Liver (tissue), 9 donors: ENCODE data around the gene ARID3B. TPM values are rescaled to one million over a fixed set of nuclear protein-coding genes. Genes with fewer than 3 reads are reported as not detected.

Experiments used
- DNase-seq: peaks from one replicate; pipeline ENCODE4 v3.0.0-alpha.2; 2017; ENCODE audit warnings: low spot score
- H3K27ac ChIP-seq, 2 donors: one replicate each; pipeline ENCODE4 v1.7.0; 2013; ENCODE audit warnings: inconsistent platforms in 2 of 2, low read length in 2 of 2, control low read depth in 1 of 2, low read depth in 1 of 2, mild to moderate bottlenecking in 1 of 2
- H3K27me3 ChIP-seq, 4 donors: one replicate each; pipeline versions ENCODE4 v1.6.1 to v1.7.0; 2013; ENCODE audit warnings: low read length in 3 of 4, inconsistent platforms in 1 of 4, mild to moderate bottlenecking in 1 of 4, moderate library complexity in 1 of 4; ENCODE audit not compliant: control insufficient read depth in 4 of 4, insufficient read depth in 4 of 4
- H3K36me3 ChIP-seq, 4 donors: one replicate each; pipeline versions ENCODE4 v1.6.1 to v1.7.0; 2013; ENCODE audit warnings: low read length in 3 of 4, mild to moderate bottlenecking in 3 of 4, low read depth in 1 of 4, moderate library complexity in 1 of 4; ENCODE audit not compliant: control insufficient read depth in 4 of 4, insufficient read depth in 3 of 4
- H3K4me1 ChIP-seq, 4 donors: one replicate each; pipeline versions ENCODE4 v1.6.1 to v1.7.0; 2013; ENCODE audit warnings: low read length in 3 of 4, mild to moderate bottlenecking in 3 of 4, moderate library complexity in 1 of 4; ENCODE audit not compliant: control insufficient read depth in 4 of 4, insufficient read depth in 4 of 4
- H3K4me3 ChIP-seq, 3 donors: one replicate each; pipeline versions ENCODE4 v1.6.1 to v1.7.0; 2013; ENCODE audit warnings: low read length in 3 of 3, control low read depth in 1 of 3, low read depth in 1 of 3, mild to moderate bottlenecking in 1 of 3
- H3K9ac ChIP-seq, 2 donors: one replicate each; pipeline ENCODE4 v1.7.0; 2013; ENCODE audit warnings: low read length in 2 of 2, mild to moderate bottlenecking in 2 of 2, moderate library complexity in 2 of 2, control low read depth in 1 of 2, low read depth in 1 of 2
- H3K9me3 ChIP-seq, 4 donors: one replicate each; pipeline versions ENCODE4 v1.6.1 to v1.7.0; 2013; ENCODE audit warnings: low read length in 3 of 4; ENCODE audit not compliant: control insufficient read depth in 4 of 4
- EGR1 ChIP-seq, 2 donors: IDR thresholded peaks; 2 replicates each; pipeline ENCODE4 v1.6.1; 2016 to 2018; ENCODE audit warnings: antibody characterized with exemption in 2 of 2, low read depth in 2 of 2
- FOXA1 ChIP-seq: IDR thresholded peaks from 2 replicates; pipeline ENCODE4 v1.6.1; 2016; ENCODE audit warnings: antibody characterized with exemption
- FOXA2 ChIP-seq: IDR thresholded peaks from 2 replicates; pipeline ENCODE4 v1.6.1; 2016; ENCODE audit warnings: antibody characterized with exemption
- GABPA ChIP-seq, 2 donors: IDR thresholded peaks in 1 of 2; conservative IDR thresholded peaks in 1 of 2; 2 replicates each; pipeline ENCODE4 v1.6.1; 2016; ENCODE audit warnings: antibody characterized with exemption in 2 of 2, mild to moderate bottlenecking in 1 of 2, moderate library complexity in 1 of 2
- HNF4A ChIP-seq, 2 donors: conservative IDR thresholded peaks; 2 replicates each; pipeline ENCODE4 v1.6.1; 2016; ENCODE audit warnings: antibody characterized with exemption in 2 of 2, mild to moderate bottlenecking in 2 of 2
- JUND ChIP-seq, 2 donors: IDR thresholded peaks; 2 replicates each; pipeline ENCODE4 v1.6.1; 2016; ENCODE audit warnings: antibody characterized with exemption in 2 of 2
- NR2F2 ChIP-seq: IDR thresholded peaks from 2 replicates; pipeline ENCODE4 v1.6.1; 2016; ENCODE audit warnings: antibody characterized with exemption
- RAD21 ChIP-seq, 2 donors: IDR thresholded peaks; 2 replicates each; pipeline ENCODE4 v1.6.1; 2016; ENCODE audit warnings: antibody characterized with exemption in 2 of 2, mild to moderate bottlenecking in 2 of 2
- RXRA ChIP-seq, 2 donors: IDR thresholded peaks; 2 replicates each; pipeline ENCODE4 v1.6.1; 2017 to 2018; ENCODE audit warnings: antibody characterized with exemption in 2 of 2, mild to moderate bottlenecking in 1 of 2
- SP1 ChIP-seq: IDR thresholded peaks from 2 replicates; pipeline ENCODE4 v1.6.1; 2018; ENCODE audit warnings: antibody characterized with exemption, mild to moderate bottlenecking
- TAF1 ChIP-seq: conservative IDR thresholded peaks from 2 replicates; pipeline ENCODE4 v1.6.1; 2016; ENCODE audit warnings: antibody characterized with exemption, mild to moderate bottlenecking
- YY1 ChIP-seq: IDR thresholded peaks from 2 replicates; pipeline ENCODE4 v1.6.1; 2016; ENCODE audit warnings: antibody characterized with exemption, mild to moderate bottlenecking
- WGBS: extraction: QIAGEN DNeasy Blood & Tissue Kit; methylation state at CpG from one replicate; pipeline ENCODE4 v1.1.7; 2013; 5-methylcytosine and 5-hydroxymethylcytosine counted together
- polyA plus RNA-seq, 2 donors: library from polyadenylated mRNA; stranded (reverse) in 1 of 2; unstranded in 1 of 2; fragments of 200-250 nt in 1 of 2; fragments of >200 nt in 1 of 2; fragmentation: Nextera tagmentation in 1 of 2; extraction: Ambion mirVana in 1 of 2; gene quantifications; one replicate each; pipeline versions ENCODE4 v1.2.1 to v1.2.3, GENCODE V29; 2013 to 2015
- total RNA-seq, 2 donors: library from RNA; depleted of rRNA; stranded (reverse); fragments of >200 nt; gene quantifications; one replicate each; pipeline ENCODE4 v1.2.3, GENCODE V29; 2014
- TF ChIP-seq, protein P1 (sequence below): fragments of 150-350 bp; IDR thresholded peaks from 2 replicates; pipeline ENCODE4 v1.5.1; 2017; ENCODE audit warnings: improper control_type of control experiment, low read depth, low read length; ENCODE audit not compliant: missing input control
- TF ChIP-seq, protein P2 (sequence below): IDR thresholded peaks from 2 replicates; pipeline ENCODE4 v1.6.1; 2016; ENCODE audit warnings: antibody characterized with exemption
- TF ChIP-seq, protein P3 (sequence below): IDR thresholded peaks from 2 replicates; pipeline ENCODE4 v1.6.1; 2016; ENCODE audit warnings: antibody characterized with exemption, mild to moderate bottlenecking
- TF ChIP-seq, protein P4 (sequence below): IDR thresholded peaks from 2 replicates; pipeline ENCODE4 v1.6.1; 2016; ENCODE audit warnings: antibody characterized with exemption
- TF ChIP-seq, protein P5 (sequence below): IDR thresholded peaks from 2 replicates; pipeline ENCODE4 v1.6.1; 2016; ENCODE audit warnings: antibody characterized with exemption
- donor health status: healthy.
- donor health status: healthy.
- donor health status: healthy.
- donor health status: healthy.
- donor health status: healthy.

Gene ARID3B
- total and polyA plus RNA-seq, 4 donors, result 1.4 to 6.6 (median 2.7) TPM

DNA sequence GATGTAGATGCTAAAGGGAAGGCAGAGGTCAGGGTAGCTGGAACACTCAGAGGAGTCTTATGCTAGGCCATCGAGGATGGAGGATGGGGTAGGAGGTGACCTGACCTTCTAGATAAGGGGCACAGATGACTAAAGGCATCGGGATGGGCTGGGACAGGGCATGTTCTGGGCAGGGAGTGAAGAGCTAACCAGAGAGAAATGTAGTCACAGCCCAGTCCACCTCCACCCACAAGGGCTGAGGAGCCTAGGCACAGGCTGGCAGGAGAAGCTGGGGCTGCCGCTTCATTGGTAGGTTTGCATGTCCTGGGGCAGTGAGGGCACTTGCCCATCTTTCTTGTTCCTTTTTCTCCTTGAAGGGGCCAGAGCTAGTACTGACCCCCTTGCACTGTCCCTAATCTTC, 87.2 kb downstream of the ARID3B start:
- TF ChIP-seq EGR1 (IDR thresholded peaks at IDR 0.05; ENCODE audit: low read depth in 2 of 2), result no peak
- TF ChIP-seq JUND (IDR thresholded peaks at IDR 0.05), result no peak
- TF ChIP-seq, protein P1, sequence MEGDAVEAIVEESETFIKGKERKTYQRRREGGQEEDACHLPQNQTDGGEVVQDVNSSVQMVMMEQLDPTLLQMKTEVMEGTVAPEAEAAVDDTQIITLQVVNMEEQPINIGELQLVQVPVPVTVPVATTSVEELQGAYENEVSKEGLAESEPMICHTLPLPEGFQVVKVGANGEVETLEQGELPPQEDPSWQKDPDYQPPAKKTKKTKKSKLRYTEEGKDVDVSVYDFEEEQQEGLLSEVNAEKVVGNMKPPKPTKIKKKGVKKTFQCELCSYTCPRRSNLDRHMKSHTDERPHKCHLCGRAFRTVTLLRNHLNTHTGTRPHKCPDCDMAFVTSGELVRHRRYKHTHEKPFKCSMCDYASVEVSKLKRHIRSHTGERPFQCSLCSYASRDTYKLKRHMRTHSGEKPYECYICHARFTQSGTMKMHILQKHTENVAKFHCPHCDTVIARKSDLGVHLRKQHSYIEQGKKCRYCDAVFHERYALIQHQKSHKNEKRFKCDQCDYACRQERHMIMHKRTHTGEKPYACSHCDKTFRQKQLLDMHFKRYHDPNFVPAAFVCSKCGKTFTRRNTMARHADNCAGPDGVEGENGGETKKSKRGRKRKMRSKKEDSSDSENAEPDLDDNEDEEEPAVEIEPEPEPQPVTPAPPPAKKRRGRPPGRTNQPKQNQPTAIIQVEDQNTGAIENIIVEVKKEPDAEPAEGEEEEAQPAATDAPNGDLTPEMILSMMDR, result no peak
- TF ChIP-seq HNF4A (conservative IDR thresholded peaks at IDR 0.05), result no peak
- TF ChIP-seq NR2F2, result no peak
- TF ChIP-seq GABPA (IDR thresholded peaks at IDR 0.05 in 1 of 2, conservative IDR thresholded peaks at IDR 0.05 in 1 of 2), result no peak
- TF ChIP-seq, protein P2, sequence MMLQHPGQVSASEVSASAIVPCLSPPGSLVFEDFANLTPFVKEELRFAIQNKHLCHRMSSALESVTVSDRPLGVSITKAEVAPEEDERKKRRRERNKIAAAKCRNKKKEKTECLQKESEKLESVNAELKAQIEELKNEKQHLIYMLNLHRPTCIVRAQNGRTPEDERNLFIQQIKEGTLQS, result no peak
- TF ChIP-seq, protein P3, sequence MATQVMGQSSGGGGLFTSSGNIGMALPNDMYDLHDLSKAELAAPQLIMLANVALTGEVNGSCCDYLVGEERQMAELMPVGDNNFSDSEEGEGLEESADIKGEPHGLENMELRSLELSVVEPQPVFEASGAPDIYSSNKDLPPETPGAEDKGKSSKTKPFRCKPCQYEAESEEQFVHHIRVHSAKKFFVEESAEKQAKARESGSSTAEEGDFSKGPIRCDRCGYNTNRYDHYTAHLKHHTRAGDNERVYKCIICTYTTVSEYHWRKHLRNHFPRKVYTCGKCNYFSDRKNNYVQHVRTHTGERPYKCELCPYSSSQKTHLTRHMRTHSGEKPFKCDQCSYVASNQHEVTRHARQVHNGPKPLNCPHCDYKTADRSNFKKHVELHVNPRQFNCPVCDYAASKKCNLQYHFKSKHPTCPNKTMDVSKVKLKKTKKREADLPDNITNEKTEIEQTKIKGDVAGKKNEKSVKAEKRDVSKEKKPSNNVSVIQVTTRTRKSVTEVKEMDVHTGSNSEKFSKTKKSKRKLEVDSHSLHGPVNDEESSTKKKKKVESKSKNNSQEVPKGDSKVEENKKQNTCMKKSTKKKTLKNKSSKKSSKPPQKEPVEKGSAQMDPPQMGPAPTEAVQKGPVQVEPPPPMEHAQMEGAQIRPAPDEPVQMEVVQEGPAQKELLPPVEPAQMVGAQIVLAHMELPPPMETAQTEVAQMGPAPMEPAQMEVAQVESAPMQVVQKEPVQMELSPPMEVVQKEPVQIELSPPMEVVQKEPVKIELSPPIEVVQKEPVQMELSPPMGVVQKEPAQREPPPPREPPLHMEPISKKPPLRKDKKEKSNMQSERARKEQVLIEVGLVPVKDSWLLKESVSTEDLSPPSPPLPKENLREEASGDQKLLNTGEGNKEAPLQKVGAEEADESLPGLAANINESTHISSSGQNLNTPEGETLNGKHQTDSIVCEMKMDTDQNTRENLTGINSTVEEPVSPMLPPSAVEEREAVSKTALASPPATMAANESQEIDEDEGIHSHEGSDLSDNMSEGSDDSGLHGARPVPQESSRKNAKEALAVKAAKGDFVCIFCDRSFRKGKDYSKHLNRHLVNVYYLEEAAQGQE, result no peak
- TF ChIP-seq TAF1, result no peak
- TF ChIP-seq, protein P4, sequence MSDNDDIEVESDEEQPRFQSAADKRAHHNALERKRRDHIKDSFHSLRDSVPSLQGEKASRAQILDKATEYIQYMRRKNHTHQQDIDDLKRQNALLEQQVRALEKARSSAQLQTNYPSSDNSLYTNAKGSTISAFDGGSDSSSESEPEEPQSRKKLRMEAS, result no peak
- TF ChIP-seq SP1, result no peak
- no peak for TF ChIP-seq YY1
- TF ChIP-seq RXRA (IDR thresholded peaks at IDR 0.05), result no peak
- TF ChIP-seq, protein P5, sequence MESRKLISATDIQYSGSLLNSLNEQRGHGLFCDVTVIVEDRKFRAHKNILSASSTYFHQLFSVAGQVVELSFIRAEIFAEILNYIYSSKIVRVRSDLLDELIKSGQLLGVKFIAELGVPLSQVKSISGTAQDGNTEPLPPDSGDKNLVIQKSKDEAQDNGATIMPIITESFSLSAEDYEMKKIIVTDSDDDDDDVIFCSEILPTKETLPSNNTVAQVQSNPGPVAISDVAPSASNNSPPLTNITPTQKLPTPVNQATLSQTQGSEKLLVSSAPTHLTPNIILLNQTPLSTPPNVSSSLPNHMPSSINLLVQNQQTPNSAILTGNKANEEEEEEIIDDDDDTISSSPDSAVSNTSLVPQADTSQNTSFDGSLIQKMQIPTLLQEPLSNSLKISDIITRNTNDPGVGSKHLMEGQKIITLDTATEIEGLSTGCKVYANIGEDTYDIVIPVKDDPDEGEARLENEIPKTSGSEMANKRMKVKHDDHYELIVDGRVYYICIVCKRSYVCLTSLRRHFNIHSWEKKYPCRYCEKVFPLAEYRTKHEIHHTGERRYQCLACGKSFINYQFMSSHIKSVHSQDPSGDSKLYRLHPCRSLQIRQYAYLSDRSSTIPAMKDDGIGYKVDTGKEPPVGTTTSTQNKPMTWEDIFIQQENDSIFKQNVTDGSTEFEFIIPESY, result no peak
- TF ChIP-seq FOXA2, result no peak
- no peak for TF ChIP-seq FOXA1
- no peak for TF ChIP-seq RAD21 (IDR thresholded peaks at IDR 0.05)

More for the DNA sequence above, 87.2 kb downstream of the ARID3B start:
- peaks cover 2 to 15% (median 7%) of the 10 kb centered on the region in 4 donors for H3K4me1 ChIP-seq
- no peaks in the 10 kb centered on the region for H3K27me3 ChIP-seq
- no peaks in the 10 kb centered on the region for H3K9me3 ChIP-seq
- 65% methylated on average over 3 of the region's 3 CpGs for WGBS
- H3K27ac ChIP-seq, result no peak overlapping the region
- H3K36me3 ChIP-seq, result peaks cover 38 to 88% (median 71%) of the 10 kb centered on the region in 4 donors
- no peak overlapping the region for H3K4me3 ChIP-seq
- H3K9ac ChIP-seq, result no peak overlapping the region
- DNase-seq, result no peak
